SJSA1 (cell line): ENCODE results near the gene CPT1B. TPM values are rescaled to one million over a fixed set of nuclear protein-coding genes. Genes with fewer than 3 reads are reported as not detected.
"Not testable (repeated sequence)": the region's sequence is repeated elsewhere in the genome, so short reads cannot be mapped to it uniquely, and the experiment has no call there.

Experiments used
- DNase-seq, 2 experiments: peaks; one replicate each; pipeline ENCODE4 v3.0.0-alpha.2; 2015 to 2020; ENCODE audit warnings: low spot score in 2 of 2, low read depth in 1 of 2
- H3K27ac ChIP-seq: fragments of 250-450 bp; sonication (Bioruptor Pico); 2 replicates; pipeline ENCODE4 v1.5.1; 2020; ENCODE audit warnings: mild to moderate bottlenecking, moderate library complexity
- H3K27me3 ChIP-seq: fragments of 250-450 bp; sonication (Bioruptor Pico); replicated peaks from 2 replicates; pipeline ENCODE4 v1.5.1; 2020; ENCODE audit warnings: mild to moderate bottlenecking, moderate library complexity
- H3K36me3 ChIP-seq: fragments of 250-450 bp; sonication (Bioruptor Pico); 2 replicates; pipeline ENCODE4 v1.5.1; 2020; ENCODE audit warnings: mild to moderate bottlenecking
- H3K4me1 ChIP-seq: fragments of 250-450 bp; sonication (Bioruptor Pico); replicated peaks from 2 replicates; pipeline ENCODE4 v1.6.1; 2021; ENCODE audit warnings: mild to moderate bottlenecking
- H3K4me3 ChIP-seq: fragments of 250-450 bp; sonication (Bioruptor Pico); 2 replicates; pipeline ENCODE4 v1.5.1; 2020; ENCODE audit warnings: mild to moderate bottlenecking
- H3K9me3 ChIP-seq: fragments of 250-450 bp; sonication (Bioruptor Pico); replicated peaks from 2 replicates; pipeline ENCODE4 v1.5.1; 2020; ENCODE audit warnings: mild to moderate bottlenecking
- total RNA-seq: library from RNA; depleted of rRNA; stranded (reverse); fragments of >200 nt; shearing (Covaris generic); gene quantifications from 2 replicates; pipeline ENCODE4 v1.2.3, GENCODE V29; 2014

Gene CPT1B
- total RNA-seq, 1 experiment from 2014 or later, result 1.7 TPM

DNA sequence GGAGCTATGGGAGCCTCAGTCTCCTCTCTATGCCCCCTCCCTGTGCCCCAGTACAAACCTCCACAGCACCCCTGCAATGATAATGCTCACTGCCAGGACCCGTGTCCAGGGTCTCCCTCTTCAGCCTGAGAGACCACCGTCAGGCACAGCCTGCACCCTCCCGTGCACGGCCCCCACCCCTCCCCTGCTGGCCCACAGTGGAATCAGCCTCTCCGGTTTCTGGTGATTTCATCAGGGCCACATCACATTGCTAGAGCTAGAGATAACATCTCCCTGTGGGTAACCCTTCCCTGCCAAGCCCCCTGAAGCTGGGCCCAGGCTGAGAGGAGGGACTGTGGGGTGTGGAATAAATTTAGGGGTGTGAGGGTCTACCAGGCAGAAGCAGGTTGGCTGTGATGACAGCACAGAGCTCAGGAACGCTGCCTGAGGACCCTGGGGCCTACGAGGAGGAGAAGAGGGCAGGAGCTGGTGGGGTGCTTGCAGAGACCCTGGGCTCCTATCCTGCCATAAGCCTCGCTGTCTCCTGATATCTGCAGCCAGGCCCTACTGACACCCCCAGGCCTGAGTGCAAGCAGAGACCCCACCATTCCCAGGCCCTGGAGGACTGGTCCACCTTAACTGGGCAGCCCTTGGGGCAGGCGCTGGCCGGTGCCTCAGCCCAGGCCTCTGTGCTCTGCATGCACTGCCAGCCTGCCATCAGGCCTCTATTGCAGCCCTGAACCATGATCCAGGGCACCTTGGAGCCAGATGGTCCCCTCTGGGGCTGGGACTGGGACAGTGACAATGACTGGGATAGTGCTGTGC lies 32.5 kb downstream of the CPT1B start, which contains the start of gene KLHDC7B:
TSS of gene KLHDC7B (plus strand) at position 378 of the 804 bp plus-strand sequence. CDS start at position 723, 345 bp downstream.
- Histone ChIP-seq H3K4me3 (no peak within 1 kb of the TSS), H3K36me3 (no peaks in the 10 kb centered on the region), H3K27me3 (no peaks in the 10 kb centered on the region), H3K27ac (no peak within 1 kb of the TSS), H3K4me1 (peaks cover 9% of the 10 kb centered on the region), H3K9me3 (no peaks in the 10 kb centered on the region)
- DNase-seq, result no peak

DNA sequence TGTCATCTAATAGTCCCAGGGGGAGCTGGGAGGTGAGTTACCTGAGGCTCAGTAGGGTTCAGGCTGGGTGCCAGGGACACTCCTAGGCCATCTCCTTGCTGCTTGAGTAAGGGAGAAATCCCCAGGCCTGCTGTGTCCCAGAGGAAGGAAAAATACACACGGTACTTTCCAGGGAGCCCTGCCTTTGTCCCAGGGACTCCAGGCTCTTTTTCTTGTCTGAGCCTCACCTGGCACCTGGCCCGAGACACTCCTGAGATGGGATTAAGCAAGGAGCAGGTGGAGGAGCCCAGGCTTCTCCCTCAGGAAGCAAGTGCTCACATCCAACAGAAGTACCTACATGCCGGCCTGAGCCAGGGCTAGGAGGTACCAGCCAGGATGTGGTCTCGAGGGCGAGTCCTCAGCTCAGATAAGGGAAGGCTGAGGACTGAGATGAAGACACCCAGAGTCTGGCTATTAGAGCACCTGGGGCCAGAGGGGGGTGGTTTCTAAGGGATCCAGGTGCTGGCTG lies 33.4 kb downstream of the CPT1B start:
- Histone ChIP-seq H3K4me3 (no peak overlapping the region), H3K27me3 (no peaks in the 10 kb centered on the region), H3K9me3 (no peaks in the 10 kb centered on the region), H3K4me1 (peaks cover 12% of the 10 kb centered on the region), H3K36me3 (no peaks in the 10 kb centered on the region), H3K27ac (no peak overlapping the region)
- no peak for DNase-seq

DNA sequence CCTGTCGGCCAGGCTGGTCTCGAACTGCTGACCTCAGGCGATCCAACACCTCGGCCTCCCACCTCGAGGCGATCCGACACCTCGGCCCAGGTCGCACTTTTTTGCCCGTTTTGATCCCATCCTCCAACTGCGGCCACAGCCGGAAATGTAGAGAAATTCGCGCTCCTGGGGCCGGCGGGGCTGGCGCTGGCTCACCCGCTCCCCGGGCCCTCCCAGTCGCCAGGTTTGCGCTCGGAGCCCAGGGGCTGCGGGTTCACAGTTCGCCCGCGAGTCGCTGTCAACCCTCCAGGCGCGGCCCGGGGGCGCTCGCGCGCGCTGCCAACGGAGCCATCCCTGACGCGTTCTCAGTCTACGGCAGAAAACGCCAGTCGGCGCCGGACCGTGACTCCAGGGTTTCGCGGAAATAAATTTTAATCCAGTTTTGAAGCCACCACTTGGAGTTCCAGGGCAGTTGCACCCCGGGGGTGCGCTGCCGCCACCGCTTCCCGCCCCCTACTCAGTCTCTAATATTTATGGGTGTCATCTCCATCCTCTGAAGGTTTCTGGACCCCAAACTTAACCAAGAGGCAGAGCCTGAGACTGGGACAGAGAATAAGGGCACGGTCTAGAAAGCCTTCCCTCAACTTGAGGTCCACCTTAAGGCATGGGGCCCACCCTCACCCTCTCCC lies 34.0 kb downstream of the CPT1B start:
- Histone ChIP-seq H3K36me3 (no peaks in the 10 kb centered on the region), H3K4me1 (peaks cover 18% of the 10 kb centered on the region), H3K27me3 (no peaks in the 10 kb centered on the region), H3K4me3 (no peak overlapping the region), H3K27ac (no peak overlapping the region), H3K9me3 (no peaks in the 10 kb centered on the region)
- no peak for DNase-seq

DNA sequence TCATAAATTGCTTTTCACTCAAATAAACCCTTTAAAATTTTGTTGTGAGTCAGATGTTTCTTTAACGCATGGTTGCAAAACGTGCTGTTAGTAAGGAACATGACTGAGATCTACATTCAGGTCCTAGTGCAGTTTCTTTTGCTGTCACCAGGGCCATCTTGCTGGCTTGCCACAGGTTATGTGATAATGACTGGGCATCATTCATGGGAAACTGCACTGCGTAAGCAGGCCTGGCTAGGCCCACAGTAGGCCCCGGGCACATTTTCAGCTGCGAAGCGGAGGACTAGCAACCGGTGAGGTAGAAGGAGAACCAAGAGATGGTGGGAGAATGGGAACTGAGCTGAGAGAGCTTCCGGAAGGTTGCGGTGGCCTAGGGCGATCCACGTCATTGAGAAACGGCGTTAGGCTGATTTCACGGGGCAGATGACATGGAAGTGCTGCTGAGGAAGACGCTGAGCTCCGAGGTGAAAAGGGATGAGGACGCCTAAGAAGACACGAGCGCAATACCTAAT lies 35.8 kb downstream of the CPT1B start:
- H3K27me3 ChIP-seq, result no peaks in the 10 kb centered on the region
- peaks cover 21% of the 10 kb centered on the region for H3K4me1 ChIP-seq
- no peak overlapping the region for H3K27ac ChIP-seq
- DNase-seq, result no peak
- no peaks in the 10 kb centered on the region for H3K9me3 ChIP-seq
- H3K4me3 ChIP-seq, result no peak overlapping the region
- H3K36me3 ChIP-seq, result no peaks in the 10 kb centered on the region

DNA sequence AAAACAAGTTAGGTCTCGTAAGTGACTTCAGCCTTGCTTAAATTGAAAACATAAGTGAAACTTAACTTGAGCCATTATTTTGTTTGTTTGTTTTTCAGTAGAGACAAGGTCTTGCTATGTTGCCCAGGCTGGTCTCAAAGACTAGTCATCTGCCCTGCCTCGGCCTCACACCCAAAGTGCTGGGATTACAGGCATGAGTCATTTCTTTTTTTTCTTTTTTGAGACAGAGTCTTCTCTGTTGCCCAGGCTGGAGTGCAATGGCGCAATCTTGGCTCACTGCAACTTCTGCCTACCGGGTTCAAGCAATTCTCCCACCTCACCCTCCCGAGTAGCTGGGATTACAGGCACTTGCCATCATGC lies 36.6 kb downstream of the CPT1B start:
- not testable (repeated sequence) for H3K36me3 ChIP-seq, H3K27me3 ChIP-seq, H3K4me3 ChIP-seq, H3K9me3 ChIP-seq
- H3K27ac ChIP-seq, result peak overlapping the region; percentile 45
- peak; percentile 69 to 76 for DNase-seq
- peaks cover 21% of the 10 kb centered on the region for H3K4me1 ChIP-seq

DNA sequence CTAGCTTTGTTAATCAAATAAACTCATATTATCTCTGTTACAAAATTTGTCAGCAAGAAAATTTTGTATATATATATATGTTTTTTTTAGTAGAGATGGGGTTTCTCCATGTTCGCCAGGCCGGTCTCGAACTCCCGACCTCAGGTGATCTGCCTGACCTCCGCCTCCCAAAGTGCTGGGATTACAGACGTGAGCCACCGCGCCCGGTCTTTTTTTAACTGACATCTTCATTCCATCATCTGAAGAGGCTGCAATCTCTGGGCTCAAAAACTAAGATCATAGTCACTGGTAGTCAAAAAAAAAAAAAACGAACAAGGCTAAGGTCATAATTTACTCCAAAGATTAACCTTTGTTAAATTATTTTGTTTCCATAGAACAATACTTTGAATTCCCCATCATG lies 37.8 kb downstream of the CPT1B start:
- no peaks in the 10 kb centered on the region for H3K9me3 ChIP-seq
- no peaks in the 10 kb centered on the region for H3K36me3 ChIP-seq
- H3K4me1 ChIP-seq, result peaks cover 21% of the 10 kb centered on the region
- H3K27me3 ChIP-seq, result no peaks in the 10 kb centered on the region
- peak overlapping the region; percentile 89; the same call in 1 of the 2 replicates for H3K27ac ChIP-seq
- H3K4me3 ChIP-seq, result no peak overlapping the region
- DNase-seq, result no peak

DNA sequence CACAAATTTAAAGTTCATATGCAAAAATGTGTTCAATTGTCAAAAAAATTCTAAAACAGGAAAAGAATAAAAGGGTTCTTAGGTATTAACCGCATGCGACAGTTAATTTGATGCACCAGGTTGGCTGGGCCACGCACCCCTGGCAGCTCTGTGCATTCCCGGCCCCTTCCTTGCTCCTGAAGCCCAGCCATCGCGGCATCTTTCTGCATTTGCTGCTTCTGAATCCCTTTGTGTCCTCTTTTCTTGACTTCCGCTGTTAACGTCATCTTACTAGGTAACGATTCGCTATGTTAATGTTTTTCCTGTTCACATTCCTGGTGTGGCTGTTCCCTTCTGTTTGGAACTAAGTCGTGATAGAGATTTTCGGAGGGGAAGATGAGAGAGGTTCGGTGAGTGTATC lies 40.5 kb downstream of the CPT1B start:
- peaks cover 21% of the 10 kb centered on the region for H3K4me1 ChIP-seq
- no peak for DNase-seq
- H3K27ac ChIP-seq, result no peak overlapping the region
- no peak overlapping the region for H3K4me3 ChIP-seq
- H3K27me3 ChIP-seq, result no peaks in the 10 kb centered on the region
- H3K36me3 ChIP-seq, result no peaks in the 10 kb centered on the region
- no peaks in the 10 kb centered on the region for H3K9me3 ChIP-seq

DNA sequence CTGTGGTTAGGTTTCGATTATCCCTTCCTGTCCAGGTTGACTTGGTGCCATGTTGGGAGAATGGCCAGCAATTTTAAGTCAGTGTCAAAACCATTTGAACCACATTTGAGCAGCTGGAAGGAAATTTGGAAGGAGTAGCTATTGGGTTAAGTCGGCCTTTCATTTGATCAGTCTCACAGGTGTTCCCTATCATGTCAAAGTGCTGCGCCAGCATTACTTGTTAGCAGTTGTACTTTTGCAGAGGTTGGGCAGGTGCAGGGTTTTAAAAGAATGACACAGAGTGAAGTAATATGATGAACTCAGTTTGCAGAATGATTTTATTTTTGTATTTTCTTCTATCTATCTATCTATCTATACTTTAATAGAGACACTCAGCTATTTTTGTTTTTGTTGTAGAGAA lies 42.0 kb downstream of the CPT1B start:
- no peak for DNase-seq
- H3K27ac ChIP-seq, result no peak overlapping the region
- H3K27me3 ChIP-seq, result peaks cover 13% of the 10 kb centered on the region
- H3K4me3 ChIP-seq, result no peak overlapping the region
- H3K36me3 ChIP-seq, result no peaks in the 10 kb centered on the region
- peaks cover under 1% of the 10 kb centered on the region; the same call in 1 of the 2 replicates for H3K9me3 ChIP-seq
- H3K4me1 ChIP-seq, result peaks cover 24% of the 10 kb centered on the region

DNA sequence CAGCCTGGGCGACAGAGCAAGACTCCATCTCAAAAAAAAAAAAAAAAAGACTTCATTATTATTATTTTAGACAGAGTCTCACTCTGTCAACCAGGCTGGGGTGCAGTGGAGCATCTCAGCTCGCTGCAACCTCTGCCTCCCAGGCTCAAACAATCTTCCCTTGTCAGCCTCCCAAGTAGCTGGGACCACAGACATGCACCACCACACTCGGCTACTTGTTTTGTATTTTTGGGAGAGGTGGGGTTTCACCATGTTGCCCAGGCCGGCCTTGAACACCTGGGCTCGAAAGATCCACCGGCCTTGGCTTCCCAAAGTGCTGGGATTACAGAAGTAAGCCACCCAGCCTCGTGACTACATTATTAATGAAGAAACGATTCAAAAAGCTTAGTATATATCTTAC lies 43.1 kb downstream of the CPT1B start:
- Histone ChIP-seq H3K4me1 (peaks cover 34% of the 10 kb centered on the region), H3K9me3 (peaks cover 9% of the 10 kb centered on the region), H3K36me3 (no peaks in the 10 kb centered on the region), H3K4me3 (no peak overlapping the region), H3K27ac (no peak overlapping the region), H3K27me3 (peaks cover 24% of the 10 kb centered on the region)
- DNase-seq, result no peak

DNA sequence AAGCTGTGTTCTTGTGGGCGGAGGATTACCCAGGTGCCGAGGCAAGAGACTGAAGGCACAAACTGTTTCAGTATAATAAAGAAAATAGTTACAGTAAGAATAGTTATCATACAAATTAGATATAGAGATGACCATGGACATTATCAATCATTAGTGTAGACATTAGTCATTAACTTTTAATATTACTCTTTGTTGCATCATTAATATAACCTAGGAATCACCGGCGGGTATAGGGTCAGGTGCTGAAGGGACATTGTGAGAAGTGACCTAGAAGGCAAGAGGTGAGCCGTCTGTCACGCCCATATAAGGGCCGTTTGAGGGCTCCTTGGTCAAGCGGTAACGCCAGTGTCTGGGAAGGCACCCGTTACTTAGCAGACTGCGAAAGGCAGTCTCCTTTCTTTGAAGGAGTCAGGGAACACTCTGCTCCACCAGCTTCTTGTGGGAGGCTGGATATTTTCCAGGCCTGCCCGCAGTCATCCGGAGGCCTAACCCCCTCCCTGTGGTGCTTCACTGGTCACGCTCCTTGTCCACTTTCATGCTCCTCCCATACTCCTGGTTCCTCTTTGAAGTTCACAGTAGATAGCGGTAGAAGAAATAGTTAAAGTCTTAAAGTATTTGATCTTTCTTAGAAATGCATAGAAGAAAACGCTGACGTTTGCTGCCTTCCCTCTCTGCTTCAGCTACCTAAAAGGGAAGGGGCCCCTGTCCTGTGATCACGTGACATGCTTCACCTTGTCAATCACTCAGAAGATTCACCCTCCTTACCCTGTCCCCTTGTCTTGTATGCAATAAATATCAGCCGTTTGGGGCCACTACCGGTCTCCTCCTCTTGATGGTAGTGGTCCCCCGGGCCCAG lies 44.1 kb downstream of the CPT1B start:
- H3K4me3 ChIP-seq, H3K36me3 ChIP-seq, H3K27ac ChIP-seq, DNase-seq: not testable (repeated sequence)
- peaks cover 30% of the 10 kb centered on the region for H3K27me3 ChIP-seq
- peaks cover 34% of the 10 kb centered on the region for H3K4me1 ChIP-seq
- H3K9me3 ChIP-seq, result peaks cover 18% of the 10 kb centered on the region

DNA sequence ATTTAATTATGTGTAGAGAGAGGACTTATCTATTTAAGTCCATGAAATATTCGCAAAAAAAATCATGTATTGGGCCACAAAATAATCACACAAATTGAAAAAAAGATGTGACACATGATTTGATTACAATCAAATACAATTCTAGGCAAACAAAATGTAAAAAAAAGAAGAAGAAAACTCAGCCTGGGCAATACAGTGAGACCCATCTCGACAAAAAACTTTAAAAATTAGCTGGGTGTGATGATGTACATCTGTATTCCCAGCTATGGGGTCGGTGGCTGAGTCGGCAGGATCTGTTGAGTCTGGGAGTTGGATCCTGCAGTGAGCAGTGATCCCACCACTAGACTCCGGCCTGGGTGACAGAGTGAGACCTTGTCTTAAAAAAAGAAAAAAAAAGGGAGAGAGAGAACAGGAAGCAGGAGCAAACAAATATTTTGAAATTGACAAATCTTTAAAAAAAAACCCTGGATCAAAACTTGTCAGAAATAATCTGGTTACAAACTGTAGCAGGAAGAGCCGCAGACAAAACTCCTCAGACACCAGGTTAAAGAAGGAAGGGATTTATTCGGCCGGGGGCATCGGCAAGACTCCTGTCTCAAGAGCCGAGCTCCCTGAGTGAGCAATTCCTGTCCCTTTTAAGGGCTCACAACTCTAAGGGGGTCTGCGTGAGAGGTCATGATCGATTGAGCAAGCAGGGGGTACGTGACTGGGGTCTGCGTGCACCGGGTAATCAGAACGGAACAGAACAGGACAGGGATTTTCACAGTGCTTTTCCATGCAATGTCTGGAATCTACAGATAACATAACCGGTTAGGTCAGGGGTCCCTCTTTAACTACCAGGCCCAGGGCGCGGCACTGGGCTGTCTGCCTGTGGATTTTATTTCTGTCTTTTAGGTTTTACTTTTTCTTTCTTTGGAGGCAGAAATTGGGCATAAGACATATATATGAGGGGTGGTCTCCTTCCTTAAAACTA lies 45.1 kb downstream of the CPT1B start:
- Histone ChIP-seq H3K27ac (no peak overlapping the region), H3K4me3 (no peak overlapping the region)
- no peak for DNase-seq

DNA sequence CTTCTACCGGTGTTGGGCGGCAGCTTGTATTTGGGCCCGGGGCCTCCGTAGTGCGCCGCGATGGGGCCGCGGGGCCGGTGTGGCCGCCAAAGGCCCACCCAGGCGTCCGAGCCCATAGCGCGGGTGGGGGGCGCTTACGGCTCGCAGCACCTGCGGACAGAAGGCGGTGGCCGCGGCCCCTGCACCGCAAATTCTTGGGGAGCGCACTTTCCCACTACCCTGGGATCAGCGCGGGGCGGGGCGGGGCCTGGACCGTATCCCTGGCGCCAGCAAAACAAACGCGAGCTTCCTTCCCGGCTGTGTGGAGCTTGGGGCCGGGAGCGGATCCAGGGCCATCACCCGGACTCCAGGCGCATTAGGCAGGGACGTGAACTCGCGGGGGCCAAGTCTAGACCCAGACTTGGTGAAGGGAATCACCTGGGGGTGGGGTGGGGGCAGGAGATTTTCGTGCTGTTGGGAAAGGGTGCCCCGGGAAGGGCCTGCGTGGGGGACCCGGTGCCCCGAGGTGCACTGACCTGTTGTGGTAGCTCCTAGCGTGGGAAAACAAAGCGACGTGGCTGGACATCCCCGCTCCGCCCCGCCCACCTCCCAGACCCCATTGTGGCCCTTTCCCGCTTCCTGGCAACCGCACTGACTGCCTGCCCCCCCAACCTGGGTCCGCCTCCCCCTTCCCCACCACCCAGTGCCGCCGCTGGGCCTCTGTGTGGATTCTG lies 46.1 kb downstream of the CPT1B start:
- H3K27me3 ChIP-seq, result peaks cover 30% of the 10 kb centered on the region
- H3K27ac ChIP-seq, result no peak overlapping the region
- H3K4me1 ChIP-seq, result peaks cover 32% of the 10 kb centered on the region
- H3K9me3 ChIP-seq, result peaks cover 18% of the 10 kb centered on the region
- no peaks in the 10 kb centered on the region for H3K36me3 ChIP-seq
- peak; percentile 37 to 69 for DNase-seq
- H3K4me3 ChIP-seq, result peak overlapping the region; percentile 41

More for the DNA sequence above, 45.1 kb downstream of the CPT1B start:
- H3K36me3 ChIP-seq, result no peaks in the 10 kb centered on the region
- peaks cover 30% of the 10 kb centered on the region for H3K27me3 ChIP-seq
- H3K4me1 ChIP-seq, result peaks cover 32% of the 10 kb centered on the region
- peaks cover 18% of the 10 kb centered on the region for H3K9me3 ChIP-seq
